Activated CD8-positive, alpha-beta memory T cell treated with anti-CD3 and anti-CD28 coated beads for 4 hours (primary cell): ENCODE measurements around the gene NCF2.
"Not testable (repeated sequence)": the region's sequence is repeated elsewhere in the genome, so short reads cannot be mapped to it uniquely, and the experiment has no call there.

Experiments used
- DNase-seq, 2 donors: peaks; one replicate each; pipeline ENCODE4 v3.0.0-alpha.2; 2020; ENCODE audit warnings: low read depth in 2 of 2

The NCF2 gene, protein sequence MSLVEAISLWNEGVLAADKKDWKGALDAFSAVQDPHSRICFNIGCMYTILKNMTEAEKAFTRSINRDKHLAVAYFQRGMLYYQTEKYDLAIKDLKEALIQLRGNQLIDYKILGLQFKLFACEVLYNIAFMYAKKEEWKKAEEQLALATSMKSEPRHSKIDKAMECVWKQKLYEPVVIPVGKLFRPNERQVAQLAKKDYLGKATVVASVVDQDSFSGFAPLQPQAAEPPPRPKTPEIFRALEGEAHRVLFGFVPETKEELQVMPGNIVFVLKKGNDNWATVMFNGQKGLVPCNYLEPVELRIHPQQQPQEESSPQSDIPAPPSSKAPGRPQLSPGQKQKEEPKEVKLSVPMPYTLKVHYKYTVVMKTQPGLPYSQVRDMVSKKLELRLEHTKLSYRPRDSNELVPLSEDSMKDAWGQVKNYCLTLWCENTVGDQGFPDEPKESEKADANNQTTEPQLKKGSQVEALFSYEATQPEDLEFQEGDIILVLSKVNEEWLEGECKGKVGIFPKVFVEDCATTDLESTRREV

DNA sequence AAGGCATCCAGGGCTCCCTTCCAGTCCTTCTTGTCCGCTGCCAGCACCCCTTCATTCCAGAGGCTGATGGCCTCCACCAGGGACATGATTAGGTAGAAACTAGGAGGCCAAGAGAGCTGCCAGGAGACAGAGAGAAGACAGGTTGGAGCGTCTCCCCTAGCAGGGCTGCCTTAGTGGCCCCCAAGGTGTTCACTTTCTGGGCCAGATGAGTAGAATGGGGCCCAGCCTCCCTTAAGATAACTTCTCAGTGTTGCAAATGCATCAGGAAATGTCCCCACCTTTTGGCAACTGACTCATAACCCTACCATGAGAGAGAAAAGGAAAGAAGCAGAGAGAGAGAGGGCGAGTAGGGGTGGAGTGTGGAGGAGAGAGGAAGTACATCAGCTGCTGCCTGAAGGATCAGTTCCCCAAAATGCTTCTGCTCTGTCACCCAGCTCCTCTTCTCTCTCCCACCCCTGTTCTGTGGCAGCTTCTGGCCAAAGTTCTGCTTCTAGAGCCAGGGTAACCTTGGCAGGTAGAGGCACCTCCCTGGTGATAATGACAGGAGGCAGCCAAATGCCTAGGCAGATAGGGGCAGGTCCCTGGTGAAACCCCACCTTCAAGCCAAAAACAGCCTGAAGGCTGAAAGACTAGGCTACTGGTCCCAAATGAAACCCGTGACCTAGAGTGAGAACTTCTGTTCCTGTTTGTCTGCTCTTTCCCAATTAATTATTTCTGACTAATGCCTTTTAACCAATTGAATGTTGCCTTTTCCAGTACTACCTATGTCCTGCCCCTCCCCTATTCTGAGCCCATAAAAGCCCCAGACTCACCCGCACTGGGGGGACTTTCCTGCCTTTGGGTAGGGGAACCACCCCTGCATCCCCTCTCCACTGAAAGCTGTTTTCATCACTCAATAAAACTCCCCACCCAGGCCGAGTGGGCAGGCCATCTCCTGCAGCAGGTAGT is at the start of gene NCF2:
NCF2 (minus strand) TSS at position 216 of the 948 bp plus-strand sequence; CDS start at position 86, 130 bp downstream.
- DNase-seq: no peak

DNA sequence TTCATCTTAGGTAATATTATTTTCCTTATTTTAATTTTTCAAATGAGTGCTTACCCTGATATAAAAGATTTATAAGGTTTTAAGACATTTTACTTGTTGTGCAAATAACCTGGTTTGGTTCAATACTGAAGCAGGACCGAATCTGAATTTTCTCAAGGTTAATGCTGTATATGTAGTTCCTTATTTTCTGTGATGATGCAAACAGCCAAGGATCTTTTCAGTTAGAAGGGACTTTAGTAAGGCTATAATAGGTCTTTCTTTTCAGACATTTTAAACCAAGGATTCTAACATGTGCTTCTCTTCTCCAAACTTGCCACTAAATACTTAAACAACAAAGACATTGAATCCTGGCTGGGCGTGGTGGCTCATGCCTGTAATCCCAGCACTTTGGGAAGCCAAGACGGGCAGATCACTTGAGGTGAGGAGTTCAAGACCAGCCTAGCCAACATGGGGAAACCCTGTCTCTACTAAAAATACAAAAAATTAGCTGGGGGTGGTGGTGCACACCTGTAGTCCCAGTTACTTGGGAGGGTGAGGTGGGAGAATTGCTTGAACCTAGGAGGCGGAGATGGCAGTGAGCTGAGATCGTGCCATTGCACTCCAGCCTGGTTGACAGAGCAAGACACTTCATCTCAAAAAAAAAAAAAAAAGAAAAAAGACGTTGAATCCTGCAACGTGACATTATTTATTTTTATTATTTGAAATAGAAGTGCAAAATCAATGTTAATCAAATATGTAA is 48.6 kb upstream of the NCF2 start:
- DNase-seq: no peak

DNA sequence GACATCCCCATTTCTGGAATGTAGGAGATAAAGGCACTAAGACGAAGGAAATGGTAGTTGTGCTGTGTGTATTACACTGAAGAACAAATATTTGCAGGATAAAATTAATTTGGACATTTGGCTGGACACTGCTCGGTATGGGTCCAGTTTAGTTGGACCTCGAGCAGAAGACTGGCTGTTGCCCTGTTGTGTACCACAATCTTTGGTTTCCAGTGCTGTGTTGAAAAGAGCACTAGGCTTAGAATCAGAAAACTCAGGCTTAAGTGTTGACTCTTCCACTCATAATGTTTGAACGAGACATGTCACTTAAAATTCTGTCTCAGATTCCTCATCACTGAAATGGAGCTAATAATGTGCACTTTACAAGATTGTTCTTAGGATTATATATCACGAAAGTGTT is 46.5 kb upstream of the NCF2 start:
- DNase-seq: no peak

DNA sequence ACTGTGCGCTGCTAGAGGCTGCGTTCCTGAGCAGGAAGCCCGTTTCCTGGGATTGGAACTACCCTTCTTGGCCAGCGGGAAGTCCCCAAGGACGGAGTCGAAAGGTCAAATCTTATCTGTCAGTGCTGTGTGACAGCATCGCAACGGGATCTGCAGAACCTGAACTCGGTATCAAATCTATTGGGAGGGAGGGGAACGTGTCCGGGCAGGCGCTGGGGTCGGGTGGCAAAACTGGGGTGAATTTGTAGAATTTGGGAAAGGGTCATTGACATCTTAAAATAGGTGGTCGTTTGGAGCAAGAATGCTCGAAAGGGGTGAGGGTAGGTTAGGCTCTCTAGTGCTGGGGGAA is 46.0 kb upstream of the NCF2 start:
- no peak for DNase-seq

GRCh38 chr1:183635606-183636333 is 45.5 kb upstream of the NCF2 start, which contains the start of gene ARPC5:
ARPC5 (minus strand) TSS chr1:183635783; CDS start chr1:183635659, 124 bp downstream.
- peak; percentile 90 to 93 for DNase-seq

GRCh38 chr1:183635099-183635605 is 44.9 kb upstream of the NCF2 start:
- DNase-seq: no peak

DNA sequence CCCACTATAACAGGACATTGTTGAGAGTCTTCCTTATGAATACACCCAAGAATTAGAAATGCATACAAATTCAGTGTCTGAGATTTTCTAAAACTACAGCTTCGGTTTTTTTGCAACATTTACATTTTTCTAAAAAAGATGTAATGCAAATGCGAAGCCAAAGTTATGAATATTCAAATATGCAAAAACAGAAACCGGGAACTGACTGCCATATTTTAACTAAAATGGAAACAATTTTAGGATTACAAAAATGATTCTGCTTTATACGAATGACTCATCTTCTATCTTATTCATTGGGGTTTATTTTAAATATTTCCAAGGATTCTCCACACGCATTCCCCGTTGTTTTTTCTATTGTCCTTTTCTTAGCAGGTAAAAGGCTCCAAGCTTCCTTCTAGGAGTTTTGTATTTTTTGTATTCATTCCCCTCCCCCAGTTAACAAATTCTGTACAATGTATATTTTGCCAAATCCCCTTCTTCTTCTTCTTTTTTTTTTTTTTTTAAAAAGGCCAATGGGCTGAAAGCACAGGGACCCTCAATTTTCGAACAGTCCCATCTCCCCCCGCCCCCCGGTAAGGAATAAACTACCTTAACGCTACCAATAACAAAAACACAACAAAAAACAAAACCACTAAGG is 44.3 kb upstream of the NCF2 start:
- DNase-seq: no peak

DNA sequence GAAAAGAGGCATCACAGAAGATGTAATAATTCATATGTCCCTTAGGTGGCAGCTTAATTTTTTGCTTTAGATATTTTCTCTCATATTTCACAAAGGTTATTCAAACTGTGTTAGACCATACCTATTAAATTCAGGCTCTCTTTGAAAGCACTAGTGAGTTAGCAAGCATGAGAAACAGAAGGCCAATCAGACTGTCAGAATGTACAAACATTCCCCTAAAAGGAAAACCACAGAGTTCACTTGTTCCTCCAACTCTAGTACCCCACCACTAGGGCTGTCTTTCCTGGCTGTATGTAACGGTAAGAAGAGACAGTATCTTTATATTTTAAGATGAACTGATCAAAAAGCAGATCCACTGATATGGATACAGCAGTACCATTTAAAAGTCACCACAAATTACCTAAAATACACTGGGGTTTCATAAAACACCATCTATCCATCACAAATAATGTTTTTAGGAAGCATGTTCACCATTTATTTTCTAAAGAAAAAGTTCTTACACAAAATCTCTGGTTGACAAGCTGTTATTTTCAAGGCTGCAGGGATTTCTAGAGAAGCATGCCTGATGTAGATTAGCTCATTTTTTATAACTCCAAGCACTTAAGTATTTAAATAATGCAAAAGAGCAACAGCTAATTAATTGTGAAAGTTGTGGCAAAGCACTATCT is 43.6 kb upstream of the NCF2 start:
- no peak for DNase-seq

DNA sequence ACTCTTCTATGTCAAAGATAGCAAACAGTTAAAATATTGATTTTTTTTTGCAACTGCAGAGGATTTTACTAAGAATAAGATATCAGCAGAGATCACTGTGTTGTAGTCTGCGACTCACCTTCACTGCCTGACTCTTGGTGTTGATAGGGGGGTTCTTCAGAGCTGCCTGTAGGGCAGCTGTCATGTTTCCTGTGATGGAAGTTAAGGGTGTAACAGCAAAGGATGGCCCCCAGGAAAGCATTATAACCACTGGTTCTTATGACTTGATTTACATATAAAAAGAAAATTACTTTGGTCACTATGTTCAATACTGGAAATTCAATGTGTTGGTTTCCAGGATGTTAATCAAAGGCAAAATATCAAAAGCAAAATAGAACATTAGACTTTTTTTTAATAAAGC is 42.7 kb upstream of the NCF2 start:
- DNase-seq: no peak

DNA sequence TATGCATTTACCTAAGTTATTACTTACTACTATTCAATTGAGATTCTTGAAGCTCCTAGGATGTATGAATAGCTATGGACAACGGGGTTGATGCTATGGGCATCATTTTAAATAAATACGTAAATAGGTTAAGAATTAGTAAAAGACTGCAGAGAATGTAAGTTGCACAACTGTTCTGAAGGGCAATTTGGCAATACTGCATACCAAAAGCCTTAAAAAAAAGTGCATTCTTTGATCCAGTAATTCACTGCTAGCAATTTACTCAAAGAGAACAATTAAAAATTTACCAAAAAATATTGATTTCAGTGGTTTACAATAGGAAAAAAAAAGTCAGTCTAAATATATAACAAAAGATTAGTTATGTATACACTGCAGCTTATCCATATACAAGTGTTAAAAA is 41.9 kb upstream of the NCF2 start:
- no peak for DNase-seq

DNA sequence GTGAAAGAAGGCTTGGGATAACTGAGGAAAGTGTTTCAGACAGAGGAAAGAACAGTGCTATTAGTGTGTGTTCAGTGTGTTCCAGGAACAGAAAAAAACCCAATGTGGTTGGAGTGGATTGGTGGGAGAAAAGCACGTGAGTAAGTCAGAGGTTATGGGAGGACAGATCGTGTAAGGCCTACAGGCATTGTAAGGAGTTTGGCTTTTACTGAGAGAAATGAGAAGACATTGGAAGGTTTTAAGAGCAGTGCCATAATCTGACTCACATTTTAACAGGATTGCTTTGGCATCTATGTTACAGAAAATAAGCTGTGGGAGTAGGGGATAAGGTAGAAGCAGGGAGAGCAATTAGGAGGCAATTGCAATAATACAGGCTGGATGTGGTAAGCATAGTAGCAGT is 40.5 kb upstream of the NCF2 start:
- DNase-seq: no peak

DNA sequence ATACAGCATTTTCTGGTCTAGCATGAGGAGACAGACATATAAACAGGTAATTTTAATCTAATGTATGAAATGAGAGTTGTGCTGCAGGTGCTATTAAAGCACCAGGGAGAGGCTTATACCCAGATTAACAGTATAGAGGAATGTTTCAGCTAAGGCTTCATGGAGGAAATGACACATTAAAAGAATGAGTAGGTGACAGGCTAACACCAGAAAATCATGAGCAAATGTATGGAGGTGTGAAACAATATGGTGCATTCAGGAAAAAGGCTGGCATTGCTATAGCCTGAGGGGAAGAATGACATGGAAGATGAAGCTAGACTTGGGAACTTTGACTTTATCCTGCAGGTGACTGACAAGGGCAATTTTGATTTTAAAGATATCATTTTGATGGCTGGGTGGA is 38.3 kb upstream of the NCF2 start:
- no peak for DNase-seq

- not testable (repeated sequence) for DNase-seq
Measured at GRCh38 chr1:183626236-183626635, 36.0 kb upstream of the NCF2 start.

DNA sequence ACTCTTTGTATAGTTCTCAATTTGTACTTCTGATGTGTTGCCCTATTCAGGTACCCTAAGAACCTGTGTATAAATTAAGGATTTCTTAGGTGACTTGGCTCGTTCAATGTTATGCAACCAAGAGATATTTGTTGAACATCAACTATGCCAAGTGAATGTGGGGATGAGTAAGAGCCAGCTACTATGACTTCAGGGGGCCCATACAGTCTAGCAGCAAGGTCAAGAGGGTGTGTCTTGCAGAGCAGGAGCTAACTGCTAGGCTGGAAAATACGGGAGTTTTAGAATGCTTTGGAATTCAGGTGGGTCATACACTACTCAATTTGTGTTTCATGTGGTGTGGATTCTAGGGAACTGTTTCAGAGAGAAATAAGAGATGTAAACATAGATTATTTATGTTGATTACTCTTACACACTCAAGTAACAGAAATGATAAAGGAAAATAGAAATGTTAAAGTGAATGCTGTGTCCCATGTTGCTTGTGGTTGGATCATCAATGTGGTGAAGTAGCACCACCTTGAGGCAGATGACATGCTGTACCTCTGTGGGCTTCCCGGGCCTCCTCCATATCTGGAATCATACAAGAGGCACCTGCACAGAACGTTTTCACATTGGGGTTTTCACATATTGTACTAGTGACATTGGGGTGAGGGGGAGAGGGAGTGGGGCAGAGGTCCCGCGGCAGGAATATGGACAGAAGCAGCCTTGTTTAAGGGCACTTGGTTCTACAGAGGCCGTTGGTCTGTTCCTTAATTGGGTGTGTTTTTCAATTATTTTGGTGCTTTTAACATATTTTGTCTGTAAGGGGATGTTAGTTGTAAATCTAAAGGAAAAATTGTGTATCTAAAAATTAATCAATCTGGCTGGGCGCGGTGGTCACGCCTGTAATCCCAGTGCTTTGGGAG is 32.9 kb upstream of the NCF2 start:
- DNase-seq: no peak

DNA sequence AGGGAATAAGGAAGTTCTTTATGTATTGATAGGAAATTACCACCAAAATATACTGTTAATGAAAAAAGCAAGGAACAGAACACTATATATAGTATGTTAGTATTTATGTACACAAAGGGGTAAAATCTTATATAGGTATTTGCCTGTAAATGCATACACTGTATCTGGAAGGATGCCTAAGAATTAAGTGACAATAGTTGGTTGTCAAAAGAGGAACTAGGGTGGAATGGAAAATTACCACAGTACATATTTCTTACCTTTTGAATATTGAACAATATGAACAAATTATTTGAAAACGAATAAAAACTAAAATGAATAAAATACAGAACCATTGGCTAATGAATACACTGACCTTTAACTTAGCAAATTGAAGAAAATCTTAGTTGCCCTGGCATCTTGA is 31.8 kb upstream of the NCF2 start:
- DNase-seq: no peak

DNA sequence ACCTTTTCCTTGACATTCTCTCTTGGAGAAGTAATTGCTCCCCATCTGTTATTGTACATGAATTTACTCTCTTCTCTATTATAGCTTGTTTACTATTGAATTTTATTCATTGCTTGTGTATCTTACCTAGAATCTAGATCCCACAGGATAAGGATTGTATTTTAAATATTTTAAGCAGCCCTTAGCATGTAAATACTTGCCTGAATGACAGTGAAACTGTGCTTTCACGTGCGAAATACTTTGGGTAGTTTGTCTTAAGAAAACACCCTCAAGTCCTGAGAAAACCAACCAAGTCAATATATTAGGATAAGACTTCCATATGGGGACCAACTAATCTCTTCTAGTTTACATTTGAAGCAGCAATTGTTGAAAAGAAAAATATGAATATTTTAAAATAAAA is 30.1 kb upstream of the NCF2 start:
- DNase-seq: no peak

GRCh38 chr1:183619781-183620180 is 29.5 kb upstream of the NCF2 start:
- DNase-seq: no peak

DNA sequence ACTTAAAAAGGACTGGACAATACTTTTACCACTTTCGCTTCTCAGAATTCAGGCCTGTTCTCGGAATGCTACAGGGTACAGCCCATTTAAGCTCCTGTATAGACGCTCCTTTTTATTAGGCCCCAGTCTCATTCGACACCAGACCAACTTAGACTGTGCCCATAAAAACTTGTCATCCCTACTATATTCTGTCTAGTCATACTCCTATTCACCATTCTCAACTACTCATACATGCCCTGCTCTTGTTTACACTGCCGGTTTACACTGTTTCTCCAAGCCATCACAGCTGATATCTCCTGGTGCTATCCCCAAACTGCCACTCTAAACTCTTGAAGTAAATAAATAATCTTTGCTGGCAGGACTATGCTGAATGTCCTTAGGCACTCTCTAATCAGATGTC is 27.9 kb upstream of the NCF2 start:
- DNase-seq: not testable (repeated sequence)

GRCh38 chr1:183612975-183613374 is 22.7 kb upstream of the NCF2 start:
- not testable (repeated sequence) for DNase-seq
